GM12878 (cell line): ENCODE measurements around the gene RCN2. TPM values are rescaled to one million over a fixed set of nuclear protein-coding genes. Genes with fewer than 3 reads are reported as not detected.
A peak's percentile ranks its signal among the peaks of the same experiment; 100 is the strongest.

ENCODE experiments used
- ATAC-seq: fragments of 200-7000 bp; cut with Tn5 transposase; 3 replicates; pipeline ENCODE4 v1.9.1; 2020; ENCODE audit warnings: mild to moderate bottlenecking, moderate library complexity
- BruUV-seq: library from RNA; stranded (reverse); fragments of 400-500 nt; replicated peaks from 2 replicates; lab custom pipeline; 2021; lab: Mats Ljungman, UMichigan
- CTCF ChIA-PET: fragments of 300-600 bp; sonication (Branson Sonifier 250); formaldehyde crosslinking; extraction: SDS; loops from one replicate; lab custom pipeline; 2021; ENCODE audit warnings: inconsistent platforms; lab: Yijun Ruan, JAX
- POLR2A ChIA-PET: fragments of 350-600 bp; formaldehyde crosslinking; extraction: SDS; loops from one replicate; lab custom pipeline; 2021; ENCODE audit warnings: inconsistent platforms; lab: Charles Lee
- RAD21 ChIA-PET: fragments of 300-600 bp; sonication (Branson Sonifier 250); formaldehyde crosslinking; loops from one replicate; lab custom pipeline; 2023; ENCODE audit warnings: antibody characterized with exemption; ENCODE audit not compliant: unreplicated experiment; lab: Charles Lee
- SMC1A ChIA-PET: fragments of 300-600 bp; sonication (Branson Sonifier 250); formaldehyde crosslinking; loops from one replicate; lab custom pipeline; 2023; ENCODE audit not compliant: unreplicated experiment, uncharacterized antibody; lab: Charles Lee
- DNase-seq: peaks from one replicate; pipeline ENCODE4 v3.0.0-alpha.2; 2011; ENCODE audit warnings: low read depth, low spot score
- FAIRE-seq: peaks from 3 replicates; lab custom pipeline; 2011; peaks lifted over from hg19 to GRCh38; lab: Jason Lieb, UNC
- H2AFZ ChIP-seq: 2 replicates; pipeline ENCODE4 v1.6.0; 2011; ENCODE audit warnings: low read depth, low read length, control low read depth; ENCODE audit not compliant: control insufficient read depth
- H3K27ac ChIP-seq: 2 replicates; pipeline ENCODE4 v1.5.1; 2011; ENCODE audit warnings: control low read depth; ENCODE audit not compliant: control insufficient read depth, insufficient read depth
- H3K27me3 ChIP-seq, 2 experiments: replicated peaks in 1 of 2; 2 replicates each; pipeline versions ENCODE4 v1.6.0 to v1.6.1; 2011; ENCODE audit warnings: low read length in 1 of 2; ENCODE audit not compliant: control insufficient read depth in 2 of 2, insufficient read depth in 2 of 2
- H3K36me3 ChIP-seq, 2 experiments: 2 replicates each; pipeline ENCODE4 v1.5.1; 2011; ENCODE audit warnings: low read length in 1 of 2; ENCODE audit not compliant: control insufficient read depth in 2 of 2, insufficient read depth in 2 of 2
- H3K4me1 ChIP-seq: 2 replicates; pipeline ENCODE4 v1.6.1; 2011; ENCODE audit warnings: mild to moderate bottlenecking, low read length, moderate library complexity, mixed read lengths; ENCODE audit not compliant: control insufficient read depth, insufficient read depth
- H3K4me2 ChIP-seq: 2 replicates; pipeline ENCODE4 v1.6.0; 2011; ENCODE audit warnings: control low read depth; ENCODE audit not compliant: control insufficient read depth, insufficient read depth
- H3K4me3 ChIP-seq: fragments of 200-600 bp; sonication (generic); 2 replicates; pipeline ENCODE4 v1.5.1; 2016
- H3K79me2 ChIP-seq: 2 replicates; pipeline ENCODE4 v1.6.0; 2011; ENCODE audit warnings: low read length; ENCODE audit not compliant: control insufficient read depth, insufficient read depth
- H3K9ac ChIP-seq: 2 replicates; pipeline ENCODE4 v1.8.0; 2011; ENCODE audit warnings: low read length, control low read depth, mixed read lengths; ENCODE audit not compliant: control insufficient read depth, insufficient read depth
- H3K9me3 ChIP-seq: replicated peaks from 3 replicates; pipeline ENCODE4 v1.5.1; 2011; ENCODE audit warnings: mild to moderate bottlenecking, low read length; ENCODE audit not compliant: control insufficient read depth, insufficient read depth
- H4K20me1 ChIP-seq: 2 replicates; pipeline ENCODE4 v1.6.0; 2011; ENCODE audit not compliant: control insufficient read depth, insufficient read depth
- DPF2 ChIP-seq: fragments of 450-650 bp; IDR thresholded peaks from 2 replicates; pipeline ENCODE4 v1.6.1; 2017; ENCODE audit warnings: mild to moderate bottlenecking
- EED ChIP-seq: sonication (generic); IDR thresholded peaks from 2 replicates; pipeline ENCODE4 v1.6.1; 2016; ENCODE audit warnings: antibody characterized with exemption, low read depth
- ESRRA ChIP-seq: IDR thresholded peaks from 2 replicates; pipeline ENCODE4 v1.6.1; 2012; ENCODE audit warnings: mild to moderate bottlenecking, low read length, improper control_type of control experiment
- GATAD2B ChIP-seq: fragments of 450-650 bp; conservative IDR thresholded peaks from 2 replicates; pipeline ENCODE4 v1.6.1; 2017; ENCODE audit warnings: low read depth, mild to moderate bottlenecking, moderate library complexity
- HCFC1 ChIP-seq: fragments of 150-350 bp; IDR thresholded peaks from 2 replicates; pipeline ENCODE4 v1.6.1; 2014; ENCODE audit warnings: low read length
- POLR2AphosphoS5 ChIP-seq: IDR thresholded peaks from 2 replicates; pipeline ENCODE4 v1.6.1; 2011; ENCODE audit warnings: mild to moderate bottlenecking, low read length, inconsistent platforms
- RAD51 ChIP-seq: fragments of 450-650 bp; IDR thresholded peaks from 2 replicates; pipeline ENCODE4 v1.6.1; 2016; ENCODE audit warnings: moderate library complexity, mild to moderate bottlenecking, inconsistent platforms
- STAT1 ChIP-seq: fragments of 450-650 bp; conservative IDR thresholded peaks from 2 replicates; pipeline ENCODE4 v1.6.1; 2014; ENCODE audit warnings: antibody characterized with exemption, mild to moderate bottlenecking
- SUPT20H ChIP-seq: IDR thresholded peaks from 2 replicates; pipeline ENCODE4 v1.6.1; 2011; ENCODE audit warnings: low read depth, mild to moderate bottlenecking, low read length, moderate library complexity, borderline replicate concordance; ENCODE audit not compliant: control insufficient read depth
- WRNIP1 ChIP-seq: IDR thresholded peaks from 2 replicates; pipeline ENCODE4 v1.6.1; 2011; ENCODE audit warnings: low read depth, low read length, improper control_type of control experiment, borderline replicate concordance
- WGBS: methylation state at CpG from one replicate; pipeline ENCODE4 v1.1.6; 2016; ENCODE audit warnings: low lambda C conversion rate; ENCODE audit not compliant: insufficient replicate concordance, insufficient coverage; ENCODE audit errors: missing lambda C conversion rate; 5-methylcytosine and 5-hydroxymethylcytosine counted together
- in situ Hi-C: fragments of 300-500 bp; cut with MboI; formaldehyde crosslinking; loops from 9 replicates; pipeline ENCODE4 v1.14.3; 2018; ENCODE audit warnings: mixed read lengths
- intact Hi-C: fragments of 100-400 bp; cut with micrococcal nuclease; formaldehyde crosslinking; loops from one replicate; pipeline ENCODE4 v1.14.2; 2022; ENCODE audit not compliant: unreplicated experiment
- polyA plus RNA-seq, 11 experiments: library from polyadenylated mRNA; depleted of rRNA in 4 of 11; unstranded in 6 of 11; stranded (reverse) in 5 of 11; fragments of >200 nt; fragmentation: Nextera tagmentation in 4 of 11; fragmentation: Illumina TruSeq in 1 of 11; extraction: Ambion mirVana in 4 of 11; extraction: Trizol in 1 of 11; gene quantifications; 1 replicate in 1 of 11; 2 replicates in 10 of 11; pipeline versions ENCODE4 v1.2.1 to v1.2.3, GENCODE V29; 2011 to 2016; ENCODE audit warnings: inconsistent platforms in 2 of 11, missing spikeins in 2 of 11, low read depth in 1 of 11
- total RNA-seq, 4 experiments: library from RNA; depleted of rRNA in 3 of 4; stranded (reverse); fragments of >200 nt in 3 of 4; fragmentation: Illumina TruSeq in 1 of 4; extraction: Trizol in 1 of 4; gene quantifications; 2 replicates each; pipeline versions ENCODE4 v1.2.1 to v1.2.3, GENCODE V29; 2013 to 2021
- TF ChIP-seq, protein P1 (sequence below): fragments of 450-650 bp; IDR thresholded peaks from 2 replicates; pipeline ENCODE4 v1.6.1; 2016; ENCODE audit warnings: mild to moderate bottlenecking
- TF ChIP-seq, protein P2 (sequence below): fragments of 450-650 bp; IDR thresholded peaks from 2 replicates; pipeline ENCODE4 v1.6.1; 2014; ENCODE audit warnings: mild to moderate bottlenecking

Gene RCN2
- total and polyA plus RNA-seq, 10 of the 15 experiments (the other 5 are each of a cell fraction or from before 2014, with no cell fraction given): 4.9 to 41.0 (median 12.9) TPM

DNA sequence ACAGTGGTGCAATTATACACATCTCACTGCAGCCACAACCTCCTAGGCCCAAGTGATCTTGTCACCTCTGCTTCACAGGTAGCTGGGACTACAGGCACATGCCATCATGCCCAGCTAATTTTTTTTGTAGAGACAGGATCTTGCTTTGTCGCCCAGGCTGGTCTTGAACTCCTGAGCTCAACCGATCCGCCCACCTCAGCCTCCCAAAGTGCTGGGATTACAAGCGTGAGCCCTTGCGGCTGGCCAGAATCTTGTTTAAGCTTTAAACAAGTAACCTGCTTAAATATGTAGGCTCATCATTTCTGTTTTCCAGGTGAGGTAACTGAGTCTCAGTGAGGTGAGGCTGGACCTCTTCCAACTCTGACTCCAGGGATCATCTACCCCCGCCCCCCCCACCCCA is 55.7 kb downstream of the RCN2 start:
- no TSS peak for BruUV-seq
- no peak overlapping the region for H2AFZ ChIP-seq
- no peak overlapping the region for H3K9ac ChIP-seq
- POLR2A ChIA-PET: interaction anchor here (0.6 to 4.6 kb wide), 10 partner anchors 9 to 474 kb away, joined by 3 to 39 read pairs (median 6); no protein-coding TSS in a partner anchor
- peak overlapping the region; percentile 89; the same call in 1 of the 2 replicates for H3K27ac ChIP-seq
- DNase-seq: no peak
- in situ Hi-C loops (no loop called here), intact Hi-C loops (loop anchor here (10.0 kb wide), 1 partner anchor 198 kb away; no protein-coding TSS in a partner anchor)
- ATAC-seq: no peak
- SMC1A ChIA-PET: interaction anchor here (0.6 to 4.5 kb wide), 13 partner anchors 10 to 709 kb away, joined by 3 to 75 read pairs (median 3); no protein-coding TSS in a partner anchor
- no peaks in the 10 kb centered on the region for H3K27me3 ChIP-seq
- peaks cover 41% of the 10 kb centered on the region for H3K4me1 ChIP-seq
- RAD21 ChIA-PET: interaction anchor here (0.6 to 5.0 kb wide), 10 partner anchors 11 to 735 kb away, joined by 3 to 73 read pairs (median 22); no protein-coding TSS in a partner anchor
- CTCF ChIA-PET: interaction anchor here (0.6 to 4.9 kb wide), 11 partner anchors 11 to 556 kb away, joined by 3 to 82 read pairs (median 7); no protein-coding TSS in a partner anchor
- no peaks in the 10 kb centered on the region for H3K9me3 ChIP-seq
- WGBS: 77% methylated on average over 6 of the region's 6 CpGs
- TF ChIP-seq STAT1 (no peak), HCFC1 (no peak)
- H3K36me3 ChIP-seq: no peaks in the 10 kb centered on the region
- no peaks in the 10 kb centered on the region for H4K20me1 ChIP-seq
- no peak overlapping the region for H3K4me3 ChIP-seq
- no peak overlapping the region for H3K4me2 ChIP-seq
- no peak for FAIRE-seq
- H3K79me2 ChIP-seq: no peaks in the 10 kb centered on the region

DNA sequence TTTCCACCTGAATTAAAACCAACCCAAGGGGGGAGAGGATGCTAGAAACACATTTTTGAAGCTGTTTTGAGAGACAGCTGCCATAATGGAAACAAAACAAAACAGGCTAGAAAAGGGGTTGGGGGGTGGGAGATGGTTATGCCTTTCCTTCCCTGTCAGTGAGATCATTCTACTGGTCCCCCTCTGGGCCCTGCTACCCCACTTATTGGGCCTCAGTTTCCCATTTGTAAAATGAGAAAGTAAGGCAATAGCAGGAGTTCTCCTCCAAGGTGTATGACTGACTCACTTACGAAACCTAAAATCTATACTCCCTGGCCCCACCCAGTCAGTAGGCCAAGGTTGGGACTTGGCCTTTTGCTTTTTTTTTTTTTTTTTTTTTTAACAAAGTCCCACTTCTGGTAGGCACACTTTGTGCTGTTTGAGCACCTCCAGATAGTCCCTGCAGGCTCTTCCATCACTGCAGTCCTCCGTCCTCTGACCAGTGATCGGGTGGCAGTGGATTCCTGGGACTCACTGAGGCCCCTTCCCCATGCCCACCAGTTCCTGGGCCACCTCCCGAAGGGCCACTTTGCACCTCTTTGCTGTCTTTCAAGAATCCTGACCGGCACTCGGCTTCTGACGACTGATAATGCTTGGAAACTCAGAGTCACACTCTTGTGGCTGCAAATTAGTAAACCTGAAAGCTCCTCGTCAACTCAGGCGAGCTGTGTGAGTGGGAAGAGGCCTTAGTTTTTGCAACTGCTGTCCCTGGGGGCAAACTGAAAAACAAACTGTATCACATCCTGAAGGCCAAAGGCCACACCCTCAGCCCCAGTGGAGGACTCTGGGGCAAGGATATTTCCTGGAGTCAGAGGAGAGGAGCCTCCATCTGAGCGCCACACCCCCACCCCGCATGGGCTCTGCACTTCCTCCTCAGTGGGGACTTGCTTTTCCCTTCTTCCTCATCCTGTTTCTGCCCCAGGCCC is 56.6 kb downstream of the RCN2 start:
- ATAC-seq (peak; percentile 91), FAIRE-seq (peak; percentile 75), DNase-seq (peak; percentile 90)
- Histone ChIP-seq H4K20me1 (no peaks in the 10 kb centered on the region), H3K36me3 (no peaks in the 10 kb centered on the region), H3K4me2 (peak overlapping the region; percentile 74), H3K27me3 (no peaks in the 10 kb centered on the region), H3K9ac (peak overlapping the region; percentile 62), H3K79me2 (no peaks in the 10 kb centered on the region), H3K9me3 (no peaks in the 10 kb centered on the region), H3K27ac (peak overlapping the region; percentile 89), H2AFZ (peak overlapping the region; percentile 56), H3K4me1 (peaks cover 41% of the 10 kb centered on the region), H3K4me3 (peak overlapping the region; percentile 40; the same call in 1 of the 2 replicates)
- intact Hi-C loops: loop anchor here (10.0 kb wide), 1 partner anchor 197 kb away; no protein-coding TSS in a partner anchor
- BruUV-seq: no TSS peak
- ChIA-PET POLR2A (interaction anchor here (0.6 to 4.6 kb wide), 12 partner anchors 9 to 764 kb away, joined by 3 to 39 read pairs (median 6); no protein-coding TSS in a partner anchor), CTCF (interaction anchor here (0.6 to 4.9 kb wide), 17 partner anchors 10 to 555 kb away, joined by 3 to 82 read pairs (median 5); no protein-coding TSS in a partner anchor), RAD21 (interaction anchor here (0.6 to 5.0 kb wide), 14 partner anchors 10 to 735 kb away, joined by 3 to 73 read pairs (median 8); no protein-coding TSS in a partner anchor), SMC1A (interaction anchor here (0.6 to 4.5 kb wide), 19 partner anchors 10 to 663 kb away, joined by 3 to 75 read pairs (median 4); no protein-coding TSS in a partner anchor)
- under 1% methylated on average over 11 of the region's 11 CpGs for WGBS
- in situ Hi-C loops: no loop called here
- TF ChIP-seq, protein P1, sequence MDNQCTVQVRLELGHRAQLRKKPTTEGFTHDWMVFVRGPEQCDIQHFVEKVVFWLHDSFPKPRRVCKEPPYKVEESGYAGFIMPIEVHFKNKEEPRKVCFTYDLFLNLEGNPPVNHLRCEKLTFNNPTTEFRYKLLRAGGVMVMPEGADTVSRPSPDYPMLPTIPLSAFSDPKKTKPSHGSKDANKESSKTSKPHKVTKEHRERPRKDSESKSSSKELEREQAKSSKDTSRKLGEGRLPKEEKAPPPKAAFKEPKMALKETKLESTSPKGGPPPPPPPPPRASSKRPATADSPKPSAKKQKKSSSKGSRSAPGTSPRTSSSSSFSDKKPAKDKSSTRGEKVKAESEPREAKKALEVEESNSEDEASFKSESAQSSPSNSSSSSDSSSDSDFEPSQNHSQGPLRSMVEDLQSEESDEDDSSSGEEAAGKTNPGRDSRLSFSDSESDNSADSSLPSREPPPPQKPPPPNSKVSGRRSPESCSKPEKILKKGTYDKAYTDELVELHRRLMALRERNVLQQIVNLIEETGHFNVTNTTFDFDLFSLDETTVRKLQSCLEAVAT: peak; percentile 66
- TF ChIP-seq WRNIP1 (0 out of 2 replicates have a peak, but pooled peaks have one; percentile 14), DPF2 (peak; percentile 98), GATAD2B (peak; percentile 89), EED (peak; percentile 93), RAD51 (no peak), ESRRA (0 out of 2 replicates have a peak, but pooled peaks have one; percentile 37), SUPT20H (no peak), POLR2AphosphoS5 (no peak)
- TF ChIP-seq, protein P2, sequence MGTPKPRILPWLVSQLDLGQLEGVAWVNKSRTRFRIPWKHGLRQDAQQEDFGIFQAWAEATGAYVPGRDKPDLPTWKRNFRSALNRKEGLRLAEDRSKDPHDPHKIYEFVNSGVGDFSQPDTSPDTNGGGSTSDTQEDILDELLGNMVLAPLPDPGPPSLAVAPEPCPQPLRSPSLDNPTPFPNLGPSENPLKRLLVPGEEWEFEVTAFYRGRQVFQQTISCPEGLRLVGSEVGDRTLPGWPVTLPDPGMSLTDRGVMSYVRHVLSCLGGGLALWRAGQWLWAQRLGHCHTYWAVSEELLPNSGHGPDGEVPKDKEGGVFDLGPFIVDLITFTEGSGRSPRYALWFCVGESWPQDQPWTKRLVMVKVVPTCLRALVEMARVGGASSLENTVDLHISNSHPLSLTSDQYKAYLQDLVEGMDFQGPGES: no peak
